H1 (cell line): Measurements from ENCODE around the gene FANCI. TPM values are rescaled to one million over a fixed set of nuclear protein-coding genes. Genes with fewer than 3 reads are reported as not detected.

ENCODE experiments used
- CTCF ChIA-PET: fragments of 300-600 bp; sonication (Branson Sonifier 250); formaldehyde crosslinking; loops from one replicate; lab custom pipeline; 2021; ENCODE audit not compliant: partially characterized antibody; lab: Charles Lee
- POLR2A ChIA-PET: fragments of 300-600 bp; sonication (Branson Sonifier 250); formaldehyde crosslinking; loops from one replicate; lab custom pipeline; 2021; ENCODE audit warnings: inconsistent platforms; ENCODE audit not compliant: partially characterized antibody; lab: Charles Lee
- DNase-seq, 2 experiments: peaks; one replicate each; pipeline versions ENCODE4 v3.0.0 to v3.0.0-alpha.2; 2010 to 2022; ENCODE audit warnings: low spot score in 2 of 2, low read depth in 1 of 2, mixed read lengths in 1 of 2
- FAIRE-seq: peaks from 2 replicates; lab custom pipeline; 2011; peaks lifted over from hg19 to GRCh38; lab: Jason Lieb, UNC
- H2AFZ ChIP-seq: 2 replicates; pipeline ENCODE4 v1.8.1; 2012; ENCODE audit warnings: low read length, inconsistent platforms
- H2AK5ac ChIP-seq: 2 replicates; pipeline ENCODE4 v1.6.1; 2013; ENCODE audit warnings: low read depth, low read length
- H2BK120ac ChIP-seq: replicated peaks from 2 replicates; pipeline ENCODE3; 2013; ENCODE audit warnings: low read depth, low read length, inconsistent platforms
- H2BK12ac ChIP-seq: 2 replicates; pipeline ENCODE4 v1.6.1; 2013; ENCODE audit warnings: low read depth, low read length
- H2BK15ac ChIP-seq: 2 replicates; pipeline ENCODE4 v1.6.1; 2013; ENCODE audit warnings: low read length
- H2BK20ac ChIP-seq: 2 replicates; pipeline ENCODE4 v1.6.1; 2013; ENCODE audit warnings: low read length
- H2BK5ac ChIP-seq: 2 replicates; pipeline ENCODE4 v1.6.1; 2013; ENCODE audit warnings: low read depth, low read length
- H3K14ac ChIP-seq: 2 replicates; pipeline ENCODE4 v1.6.1; 2013; ENCODE audit warnings: inconsistent platforms; ENCODE audit not compliant: insufficient read length
- H3K18ac ChIP-seq: 2 replicates; pipeline ENCODE4 v1.6.1; 2013; ENCODE audit warnings: low read length; ENCODE audit errors: extremely low read depth
- H3K23ac ChIP-seq: 2 replicates; pipeline ENCODE4 v1.6.1; 2013; ENCODE audit warnings: inconsistent platforms; ENCODE audit not compliant: insufficient read length
- H3K23me2 ChIP-seq: 2 replicates; pipeline ENCODE4 v1.6.1; 2013; ENCODE audit warnings: low read depth, low read length
- H3K27ac ChIP-seq: 2 replicates; pipeline ENCODE4 v1.6.1; 2011; ENCODE audit warnings: low read depth, low read length, inconsistent platforms
- H3K27me3 ChIP-seq, 4 experiments: replicated peaks in 1 of 4; 1 replicate in 1 of 4; 2 replicates in 3 of 4; pipeline versions ENCODE4 v1.6.1 to v1.8.1; 2011 to 2013; ENCODE audit warnings: low read length in 3 of 4, mild to moderate bottlenecking in 3 of 4, inconsistent platforms in 2 of 4, mixed read lengths in 2 of 4, moderate library complexity in 1 of 4; ENCODE audit not compliant: control insufficient read depth in 3 of 4, insufficient read depth in 3 of 4; ENCODE audit errors: extremely low read depth in 1 of 4
- H3K36me3 ChIP-seq, 4 experiments: 2 replicates each; pipeline versions ENCODE4 v1.6.1 to v1.8.1; 2011 to 2013; ENCODE audit warnings: mild to moderate bottlenecking in 4 of 4, low read length in 3 of 4, moderate library complexity in 2 of 4, control low read depth in 1 of 4, inconsistent platforms in 1 of 4; ENCODE audit not compliant: insufficient read depth in 4 of 4, control insufficient read depth in 2 of 4
- H3K4ac ChIP-seq: replicated peaks from 2 replicates; pipeline ENCODE3; 2013; ENCODE audit warnings: low read length, low read depth, mixed read lengths, inconsistent platforms; ENCODE audit not compliant: insufficient read length
- H3K4me1 ChIP-seq, 4 experiments: replicated peaks in 1 of 4; 1 replicate in 1 of 4; 2 replicates in 3 of 4; pipeline versions ENCODE4 v1.6.1 to v1.8.1; 2011 to 2013; ENCODE audit warnings: low read length in 3 of 4, inconsistent platforms in 2 of 4, mixed read lengths in 1 of 4; ENCODE audit not compliant: insufficient read depth in 4 of 4, control insufficient read depth in 3 of 4
- H3K4me2 ChIP-seq, 2 experiments: 2 replicates each; pipeline versions ENCODE4 v1.6.1 to v1.8.1; 2011 to 2013; ENCODE audit warnings: low read depth in 2 of 2, low read length in 2 of 2, control low read depth in 1 of 2, inconsistent platforms in 1 of 2, mild to moderate bottlenecking in 1 of 2; ENCODE audit not compliant: insufficient read depth in 1 of 2
- H3K4me3 ChIP-seq, 4 experiments: fragments of 200-600, 300-600 bp in 1 of 4; sonication (generic), shearing (Covaris generic), sonication (Bioruptor Twin) in 1 of 4; 2 replicates each; pipeline versions ENCODE4 v1.5.1 to v1.8.1; 2011 to 2016; ENCODE audit warnings: low read length in 4 of 4, low read depth in 3 of 4, control low read depth in 2 of 4, inconsistent platforms in 2 of 4, mild to moderate bottlenecking in 2 of 4, mixed read lengths in 1 of 4, moderate library complexity in 1 of 4; ENCODE audit not compliant: insufficient read depth in 2 of 4; ENCODE audit errors: extremely low read depth in 1 of 4
- H3K56ac ChIP-seq: replicated peaks from 2 replicates; pipeline ENCODE3; 2013; ENCODE audit warnings: low read depth, mild to moderate bottlenecking, mixed read lengths, low read length, inconsistent platforms; ENCODE audit not compliant: insufficient read length
- H3K79me1 ChIP-seq: 2 replicates; pipeline ENCODE4 v1.6.1; 2013; ENCODE audit warnings: low read depth, low read length, control low read depth
- H3K79me2 ChIP-seq, 2 experiments: 2 replicates each; pipeline versions ENCODE4 v1.6.1 to v1.8.1; 2012 to 2013; ENCODE audit warnings: low read length in 2 of 2, mild to moderate bottlenecking in 2 of 2, inconsistent platforms in 1 of 2; ENCODE audit not compliant: insufficient read depth in 2 of 2, control insufficient read depth in 1 of 2
- H3K9ac ChIP-seq, 4 experiments: replicated peaks in 1 of 4; 1 replicate in 1 of 4; 2 replicates in 3 of 4; pipeline versions ENCODE4 v1.6.1 to v1.8.1; 2011 to 2013; ENCODE audit warnings: low read depth in 3 of 4, low read length in 3 of 4, control low read depth in 2 of 4, mild to moderate bottlenecking in 2 of 4, moderate library complexity in 2 of 4, inconsistent platforms in 1 of 4; ENCODE audit errors: extremely low read depth in 1 of 4
- H3K9me3 ChIP-seq, 2 experiments: 2 replicates each; pipeline versions ENCODE4 v1.6.1 to v1.8.1; 2012 to 2013; ENCODE audit warnings: mild to moderate bottlenecking in 2 of 2, moderate library complexity in 2 of 2, control low read depth in 1 of 2, inconsistent platforms in 1 of 2, low read depth in 1 of 2, low read length in 1 of 2, mixed read lengths in 1 of 2; ENCODE audit not compliant: insufficient read depth in 2 of 2
- H4K20me1 ChIP-seq, 2 experiments: replicated peaks in 1 of 2; 2 replicates each; pipeline versions ENCODE3 to v1.8.1; 2011 to 2013; ENCODE audit warnings: inconsistent platforms in 2 of 2, low read length in 2 of 2, mild to moderate bottlenecking in 1 of 2; ENCODE audit not compliant: insufficient read depth in 2 of 2, control insufficient read depth in 1 of 2
- H4K5ac ChIP-seq: 2 replicates; pipeline ENCODE4 v1.6.1; 2013; ENCODE audit warnings: low read length, low read depth, mixed read lengths, inconsistent platforms; ENCODE audit not compliant: insufficient read length
- H4K8ac ChIP-seq: 2 replicates; pipeline ENCODE4 v1.8.0; 2013; ENCODE audit warnings: mild to moderate bottlenecking, moderate library complexity, low read length, inconsistent platforms; ENCODE audit not compliant: insufficient read depth; ENCODE audit errors: extremely low read depth
- H4K91ac ChIP-seq: replicated peaks from 2 replicates; pipeline ENCODE3; 2013; ENCODE audit warnings: low read length, mixed read lengths, inconsistent platforms; ENCODE audit not compliant: insufficient read length
- KDM4A ChIP-seq: IDR thresholded peaks from one replicate; pipeline ENCODE4 v1.7.1; 2012; ENCODE audit warnings: low read depth, mild to moderate bottlenecking, moderate library complexity, low read length, inconsistent platforms; ENCODE audit not compliant: severe bottlenecking
- POLR2A ChIP-seq, 2 experiments: IDR thresholded peaks; 1 replicate in 1 of 2; 2 replicates in 1 of 2; pipeline ENCODE4 v1.6.1; 2011; ENCODE audit warnings: low read depth in 2 of 2, low read length in 2 of 2, mild to moderate bottlenecking in 2 of 2; ENCODE audit errors: control extremely low read depth in 1 of 2
- RAD21 ChIP-seq, 2 experiments: IDR thresholded peaks in 1 of 2; conservative IDR thresholded peaks in 1 of 2; 2 replicates each; pipeline ENCODE4 v1.6.1; 2011; ENCODE audit warnings: low read depth in 2 of 2, low read length in 2 of 2, improper control_type of control experiment in 1 of 2, inconsistent platforms in 1 of 2, mild to moderate bottlenecking in 1 of 2, moderate library complexity in 1 of 2
- TAF7 ChIP-seq: optimal IDR thresholded peaks from 2 replicates; pipeline ENCODE3; 2011; ENCODE audit warnings: low read depth, mild to moderate bottlenecking, inconsistent platforms, low read length, moderate library complexity, borderline replicate concordance
- USF2 ChIP-seq: IDR thresholded peaks from 2 replicates; pipeline ENCODE4 v1.6.1; 2011; ENCODE audit warnings: low read length, improper control_type of control experiment
- WGBS, 2 experiments: shearing (Covaris generic) in 1 of 2; methylation state at CpG; one replicate each; pipeline versions ENCODE4 v1.1.6 to v1.1.7; 2013 to 2015; ENCODE audit warnings: low lambda C conversion rate in 2 of 2, mixed read lengths in 2 of 2, inconsistent platforms in 1 of 2, low coverage in 1 of 2, missing lambda C conversion rate in 1 of 2; ENCODE audit not compliant: insufficient replicate concordance in 2 of 2, insufficient coverage in 1 of 2, insufficient read length in 1 of 2; ENCODE audit errors: extremely low coverage in 1 of 2, missing lambda C conversion rate in 1 of 2; 5-methylcytosine and 5-hydroxymethylcytosine counted together
- polyA plus RNA-seq, 7 experiments: library from polyadenylated mRNA; depleted of rRNA in 3 of 7; stranded (reverse) in 5 of 7; unstranded in 2 of 7; fragments of >200 nt in 5 of 7; fragments of 200-250 nt in 2 of 7; gene quantifications; 1 replicate in 5 of 7; 2 replicates in 1 of 7; 4 replicates in 1 of 7; pipeline versions ENCODE4 v1.2.1 to v1.2.3, GENCODE V29; 2011 to 2013; ENCODE audit warnings: missing spikeins in 2 of 7, mixed read lengths in 2 of 7
- total RNA-seq: library from RNA; stranded (reverse); fragmentation: NEBNext Ultra II Directional; extraction: Animal tissue kit (Norgen Biotek cat#: 25700); gene quantifications from 2 replicates; pipeline ENCODE4 v1.2.1, GENCODE V29; 2021
- TF ChIP-seq, protein P1 (sequence below), 3 experiments: IDR thresholded peaks; 1 replicate in 2 of 3; 2 replicates in 1 of 3; pipeline versions ENCODE4 v1.5.1 to v1.6.1; 2011; ENCODE audit warnings: low read length in 3 of 3, mild to moderate bottlenecking in 3 of 3, inconsistent platforms in 2 of 3, low read depth in 1 of 3, moderate library complexity in 1 of 3; ENCODE audit not compliant: insufficient read depth in 1 of 3; ENCODE audit errors: control extremely low read depth in 1 of 3

The FANCI gene
- total and polyA plus RNA-seq, 2 of the 8 experiments (the other 6 are each of a cell fraction or from before 2014, with no cell fraction given) = 37.8 to 115 TPM

- Histone ChIP-seq H2BK20ac (no peak overlapping the region), H3K4me1 (peaks cover 0 to 27% (median 13%) of the 10 kb centered on the region in 4 experiments; a peak in 5 of 7 replicates), H3K79me1 (no peaks in the 10 kb centered on the region), H3K4me3 (peak overlapping the region in 3 of 4 experiments; percentile 25 to 58 (median 45); a peak in 5 of 8 replicates), H2BK15ac (no peak overlapping the region; the same call in 1 of the 2 replicates), H3K27me3 (peaks cover 63 to 82% (median 72%) of the 10 kb centered on the region in 4 experiments), H3K14ac (no peak overlapping the region), H2BK120ac (no peak overlapping the region), H4K91ac (no peak overlapping the region), H3K79me2 (no peaks in the 10 kb centered on the region), H3K23ac (no peak overlapping the region), H3K9me3 (no peaks in the 10 kb centered on the region), H3K4me2 (peak overlapping the region; percentile 0 to 99; a peak in 3 of 4 replicates), H3K23me2 (no peaks in the 10 kb centered on the region; the same call in 1 of the 2 replicates), H2AFZ (peak overlapping the region; percentile 54; the same call in 1 of the 2 replicates), H2BK12ac (peak overlapping the region; percentile 39; the same call in 1 of the 2 replicates), H4K8ac (peak overlapping the region; percentile 87), H3K9ac (no peak overlapping the region), H2AK5ac (no peak overlapping the region), H2BK5ac (no peak overlapping the region), H3K56ac (no peak overlapping the region), H3K36me3 (peaks cover 0 to 7% (median 0%) of the 10 kb centered on the region in 4 experiments; a peak in 1 of 8 replicates), H3K4ac (no peak overlapping the region), H3K27ac (no peak overlapping the region), H4K5ac (no peak overlapping the region), H3K18ac (no peak overlapping the region; the same call in 1 of the 2 replicates), H4K20me1 (peaks cover 10 to 23% of the 10 kb centered on the region in 2 experiments)
- POLR2A ChIA-PET = interaction anchor here (0.9 to 1.7 kb wide), 3 partner anchors 21 to 49 kb away, joined by 3 to 7 read pairs (median 4); no protein-coding TSS in a partner anchor
- FAIRE-seq = no peak
- peak in 1 of 2 experiments; percentile 93 for DNase-seq
- CTCF ChIA-PET = interaction anchor here (0.5 to 18.6 kb wide), 31 partner anchors 9 to 1389 kb away, joined by 3 to 412 read pairs (median 8); partner anchors contain the start of genes POLG and RHCG
- TF ChIP-seq KDM4A (peak; percentile 92), RAD21 (IDR thresholded peaks at IDR 0.05 in 1 of 2, conservative IDR thresholded peaks at IDR 0.05 in 1 of 2; ENCODE audit: low read depth in 2 of 2, low read length in 2 of 2) (peak; percentile 88 to 92), USF2 (no peak), TAF7 (no peak), POLR2A (IDR thresholded peaks at IDR 0.05; ENCODE audit: control extremely low read depth in 1 of 2, low read depth in 2 of 2, low read length in 2 of 2) (no peak)
- TF ChIP-seq, protein P1, sequence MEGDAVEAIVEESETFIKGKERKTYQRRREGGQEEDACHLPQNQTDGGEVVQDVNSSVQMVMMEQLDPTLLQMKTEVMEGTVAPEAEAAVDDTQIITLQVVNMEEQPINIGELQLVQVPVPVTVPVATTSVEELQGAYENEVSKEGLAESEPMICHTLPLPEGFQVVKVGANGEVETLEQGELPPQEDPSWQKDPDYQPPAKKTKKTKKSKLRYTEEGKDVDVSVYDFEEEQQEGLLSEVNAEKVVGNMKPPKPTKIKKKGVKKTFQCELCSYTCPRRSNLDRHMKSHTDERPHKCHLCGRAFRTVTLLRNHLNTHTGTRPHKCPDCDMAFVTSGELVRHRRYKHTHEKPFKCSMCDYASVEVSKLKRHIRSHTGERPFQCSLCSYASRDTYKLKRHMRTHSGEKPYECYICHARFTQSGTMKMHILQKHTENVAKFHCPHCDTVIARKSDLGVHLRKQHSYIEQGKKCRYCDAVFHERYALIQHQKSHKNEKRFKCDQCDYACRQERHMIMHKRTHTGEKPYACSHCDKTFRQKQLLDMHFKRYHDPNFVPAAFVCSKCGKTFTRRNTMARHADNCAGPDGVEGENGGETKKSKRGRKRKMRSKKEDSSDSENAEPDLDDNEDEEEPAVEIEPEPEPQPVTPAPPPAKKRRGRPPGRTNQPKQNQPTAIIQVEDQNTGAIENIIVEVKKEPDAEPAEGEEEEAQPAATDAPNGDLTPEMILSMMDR (IDR thresholded peaks at IDR 0.05; ENCODE audit: control extremely low read depth in 1 of 3, insufficient read depth in 1 of 3, low read depth in 1 of 3, low read length in 3 of 3) = peak in 2 of 3 experiments; percentile 67 to 95; a peak in 3 of 4 replicates
- 6% methylated on average over 35 of the region's 68 CpGs; no CpG with 5 or more reads in 1 of the 2 experiments for WGBS, 2 experiments
Measured at GRCh38 chr15:89358755-89359439, 115.1 kb downstream of the FANCI start.
